Omental fat pad (tissue), 4 donors: ENCODE results near the gene SMG5. TPM values are rescaled to one million over a fixed set of nuclear protein-coding genes. Genes with fewer than 3 reads are reported as not detected.

ENCODE experiments used
- ATAC-seq: fragments of 150-250 bp; one replicate; pipeline ENCODE4 v1.9.1; 2016; ENCODE audit warnings: mild to moderate bottlenecking, moderate library complexity; ENCODE audit not compliant: low FRiP score
- DNase-seq: peaks from one replicate; pipeline ENCODE4 v3.0.0-alpha.2; 2019; ENCODE audit warnings: low spot score
- total RNA-seq, 4 donors: library from RNA; depleted of rRNA; stranded (reverse); fragments of >200 nt; gene quantifications; one replicate each; pipeline ENCODE4 v1.1.0, GENCODE V29; 2016
- TF ChIP-seq, protein P1 (sequence below), 3 donors: fragments of 450-650 bp; IDR thresholded peaks; one replicate each; pipeline ENCODE4 v1.5.1; 2016 to 2017; ENCODE audit warnings: antibody characterized with exemption in 3 of 3, mild to moderate bottlenecking in 3 of 3, moderate library complexity in 2 of 3

The SMG5 gene
- total RNA-seq, 4 donors from 2014 or later = 51.0 to 81.2 (median 53.2) TPM

GRCh38 chr1:156204686-156205085, 77.9 kb downstream of the SMG5 start:
- DNase-seq = no peak
- TF ChIP-seq, protein P1, sequence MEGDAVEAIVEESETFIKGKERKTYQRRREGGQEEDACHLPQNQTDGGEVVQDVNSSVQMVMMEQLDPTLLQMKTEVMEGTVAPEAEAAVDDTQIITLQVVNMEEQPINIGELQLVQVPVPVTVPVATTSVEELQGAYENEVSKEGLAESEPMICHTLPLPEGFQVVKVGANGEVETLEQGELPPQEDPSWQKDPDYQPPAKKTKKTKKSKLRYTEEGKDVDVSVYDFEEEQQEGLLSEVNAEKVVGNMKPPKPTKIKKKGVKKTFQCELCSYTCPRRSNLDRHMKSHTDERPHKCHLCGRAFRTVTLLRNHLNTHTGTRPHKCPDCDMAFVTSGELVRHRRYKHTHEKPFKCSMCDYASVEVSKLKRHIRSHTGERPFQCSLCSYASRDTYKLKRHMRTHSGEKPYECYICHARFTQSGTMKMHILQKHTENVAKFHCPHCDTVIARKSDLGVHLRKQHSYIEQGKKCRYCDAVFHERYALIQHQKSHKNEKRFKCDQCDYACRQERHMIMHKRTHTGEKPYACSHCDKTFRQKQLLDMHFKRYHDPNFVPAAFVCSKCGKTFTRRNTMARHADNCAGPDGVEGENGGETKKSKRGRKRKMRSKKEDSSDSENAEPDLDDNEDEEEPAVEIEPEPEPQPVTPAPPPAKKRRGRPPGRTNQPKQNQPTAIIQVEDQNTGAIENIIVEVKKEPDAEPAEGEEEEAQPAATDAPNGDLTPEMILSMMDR (IDR thresholded peaks at IDR 0.05) = no peak
- no peak for ATAC-seq

DNA sequence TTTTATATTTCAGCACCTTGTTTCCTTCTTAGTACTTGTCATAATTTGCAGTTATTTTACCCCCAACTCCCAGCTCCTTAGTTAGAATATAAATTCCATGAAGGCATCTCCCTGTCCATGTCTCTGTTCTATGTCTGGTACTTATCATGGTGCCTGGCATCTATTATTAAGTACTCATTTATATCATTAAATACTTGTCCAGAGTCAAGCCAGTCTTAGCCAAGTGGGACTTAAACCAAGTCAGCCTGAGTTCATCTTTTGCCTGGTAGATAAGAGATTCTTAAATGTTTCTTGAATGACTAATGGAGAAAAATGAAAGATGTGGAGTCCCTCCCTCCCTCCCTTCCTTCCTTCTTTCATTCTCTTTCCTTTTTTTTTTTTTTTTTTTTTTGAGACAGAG, 79.3 kb downstream of the SMG5 start:
- TF ChIP-seq, protein P1 (IDR thresholded peaks at IDR 0.05) = no peak
- peak; percentile 57 for ATAC-seq
- DNase-seq = no peak

DNA sequence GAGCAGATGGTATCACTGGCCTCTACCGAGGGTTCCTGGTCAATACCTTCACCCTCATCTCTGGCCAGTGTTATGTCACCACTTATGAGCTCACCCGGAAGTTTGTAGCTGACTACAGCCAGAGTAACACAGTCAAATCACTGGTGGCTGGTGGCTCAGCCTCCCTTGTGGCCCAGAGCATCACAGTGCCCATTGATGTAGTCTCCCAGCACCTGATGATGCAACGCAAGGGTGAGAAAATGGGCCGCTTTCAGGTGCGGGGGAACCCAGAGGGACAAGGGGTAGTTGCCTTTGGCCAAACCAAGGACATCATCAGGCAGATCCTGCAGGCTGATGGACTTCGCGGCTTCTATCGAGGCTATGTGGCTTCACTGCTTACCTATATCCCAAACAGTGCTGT, 82.6 kb downstream of the SMG5 start:
- ATAC-seq (no peak), DNase-seq (no peak)
- TF ChIP-seq, protein P1 (IDR thresholded peaks at IDR 0.05) = no peak

Other genes with a start within 250 kb of the SMG5 start
- 10 to 100 TPM; 16.2 to 24.5 (median 18.6) TPM for gene UBQLN4, start 229.0 kb downstream of the SMG5 start, total RNA-seq
- gene LAMTOR2, start 228.0 kb downstream of the SMG5 start, total RNA-seq = 10 to 100 TPM; 45.8 to 74.3 (median 65.0) TPM
- under 1 TPM in 1 of 4 donors, not detected in 3; 0.84 TPM for gene RAB25, start 221.7 kb downstream of the SMG5 start, total RNA-seq
- under 1 TPM; 0.56 to 0.96 (median 0.66) TPM for gene MEX3A, start 200.4 kb downstream of the SMG5 start, total RNA-seq
- gene LMNA, start 168.1 kb downstream of the SMG5 start, total RNA-seq = 1,000 to 10,000 TPM in 1 of 4 donors, 100 to 1,000 TPM in 3; 288 to 1,820 (median 589) TPM
- gene SEMA4A, start 129.2 kb downstream of the SMG5 start, total RNA-seq = 10 to 100 TPM in 3 of 4 donors, 1 to 10 TPM in 1; 4.1 to 99.1 (median 24.6) TPM
- 10 to 100 TPM; 19.1 to 89.8 (median 36.3) TPM for gene SLC25A44, start 88.7 kb downstream of the SMG5 start, total RNA-seq
- 10 to 100 TPM; 34.0 to 74.8 (median 49.5) TPM for gene PMF1, start 69.8 kb downstream of the SMG5 start, total RNA-seq
- gene BGLAP, start 40.6 kb downstream of the SMG5 start, total RNA-seq = 1 to 10 TPM in 1 of 4 donors, under 1 TPM in 1, not detected in 2; 0.82 to 5.0 TPM
- gene PAQR6, start 34.8 kb downstream of the SMG5 start, total RNA-seq = 1 to 10 TPM in 3 of 4 donors, under 1 TPM in 1; 0.74 to 3.4 (median 1.6) TPM
- 1 to 10 TPM; 1.3 to 4.3 (median 1.4) TPM for gene TMEM79, start 1.5 kb upstream of the SMG5 start, total RNA-seq
- 10 to 100 TPM; 44.0 to 71.1 (median 55.9) TPM for gene GLMP, start 12.9 kb upstream of the SMG5 start, total RNA-seq
- not detected for gene VHLL, start 16.5 kb upstream of the SMG5 start, total RNA-seq
- 100 to 1,000 TPM; 187 to 277 (median 213) TPM for gene CCT3, start 55.5 kb upstream of the SMG5 start, total RNA-seq
- not detected for gene TSACC, start 55.7 kb upstream of the SMG5 start, total RNA-seq
- gene RHBG, start 86.4 kb upstream of the SMG5 start, total RNA-seq = not detected
- 10 to 100 TPM; 22.8 to 33.8 (median 28.1) TPM for gene MEF2D, start 217.9 kb upstream of the SMG5 start, total RNA-seq